Lower lobe of right lung (tissue), 2 donors: ENCODE data around the gene RIMKLB. TPM values are rescaled to one million over a fixed set of nuclear protein-coding genes. Genes with fewer than 3 reads are reported as not detected.

ENCODE experiments used
- ATAC-seq, 2 donors: fragments of 200-7000 bp; cut with Tn5 transposase; one replicate each; pipeline ENCODE4 v1.9.1; 2020 to 2022; ENCODE audit warnings: mild to moderate bottlenecking in 2 of 2, moderate library complexity in 2 of 2
- DNase-seq: peaks from one replicate; pipeline ENCODE4 v3.0.0-alpha.2; 2020
- H3K27ac ChIP-seq: fragments of 200-600 bp; one replicate; pipeline ENCODE4 v1.8.0; 2022
- H3K27me3 ChIP-seq: fragments of 200-600 bp; one replicate; pipeline ENCODE4 v1.8.0; 2022; ENCODE audit warnings: low read depth
- H3K36me3 ChIP-seq: fragments of 200-600 bp; one replicate; pipeline ENCODE4 v1.8.0; 2022; ENCODE audit warnings: mild to moderate bottlenecking
- H3K4me1 ChIP-seq: fragments of 200-600 bp; one replicate; pipeline ENCODE4 v1.8.0; 2022
- H3K4me3 ChIP-seq: fragments of 200-600 bp; one replicate; pipeline ENCODE4 v1.8.0; 2022; ENCODE audit warnings: mild to moderate bottlenecking
- H3K9me3 ChIP-seq: fragments of 200-600 bp; one replicate; pipeline ENCODE4 v1.8.0; 2022
- CTCF ChIP-seq: fragments of 200-600 bp; IDR thresholded peaks from one replicate; pipeline ENCODE4 v1.8.0; 2022; ENCODE audit warnings: antibody characterized with exemption, mild to moderate bottlenecking
- intact Hi-C: fragments of 100-400 bp; cut with DNase I; formaldehyde crosslinking; loops from one replicate; pipeline ENCODE4 v1.11.0; 2022
- total RNA-seq: library from RNA; stranded (reverse); fragmentation: NEBNext Ultra II Directional; extraction: Animal tissue kit (Norgen Biotek cat#: 25700); gene quantifications from one replicate; pipeline ENCODE4 v1.2.1, GENCODE V29; 2021
- donor health status: DM: no; HTN: yes; CAD: no; lungs with severe emphysema.

Gene RIMKLB
- total RNA-seq, 1 donor from 2014 or later: 30.5 TPM

GRCh38 chr12:8678661-8679111, 19.1 kb upstream of the RIMKLB start:
- Histone ChIP-seq H3K27ac (no peak overlapping the region), H3K27me3 (no peaks in the 10 kb centered on the region), H3K4me1 (peaks cover 9% of the 10 kb centered on the region), H3K9me3 (no peaks in the 10 kb centered on the region), H3K4me3 (no peak overlapping the region), H3K36me3 (no peaks in the 10 kb centered on the region)
- TF ChIP-seq CTCF: no peak
- ATAC-seq (no peak), DNase-seq (no peak)
- intact Hi-C loops: no loop called here

GRCh38 chr12:8680533-8680932, 17.3 kb upstream of the RIMKLB start:
- Histone ChIP-seq H3K4me3 (no peak overlapping the region), H3K27ac (no peak overlapping the region), H3K4me1 (peaks cover 9% of the 10 kb centered on the region), H3K27me3 (no peaks in the 10 kb centered on the region), H3K9me3 (no peaks in the 10 kb centered on the region), H3K36me3 (no peaks in the 10 kb centered on the region)
- DNase-seq: no peak
- intact Hi-C loops: no loop called here
- no peak for ATAC-seq
- no peak for TF ChIP-seq CTCF

- no peaks in the 10 kb centered on the region for H3K9me3 ChIP-seq
- H3K4me1 ChIP-seq: peaks cover 9% of the 10 kb centered on the region
- peak; percentile 90 to 92 for ATAC-seq
- peak overlapping the region; percentile 14 for H3K4me3 ChIP-seq
- no peaks in the 10 kb centered on the region for H3K36me3 ChIP-seq
- no peak for TF ChIP-seq CTCF
- no peak for DNase-seq
- H3K27me3 ChIP-seq: no peaks in the 10 kb centered on the region
- intact Hi-C loops: no loop called here
- peak overlapping the region; percentile 42 for H3K27ac ChIP-seq
These were observed 16.5 kb upstream of the RIMKLB start for GRCh38 chr12:8681129-8681884.

- no peaks in the 10 kb centered on the region for H3K36me3 ChIP-seq
- peaks cover 26% of the 10 kb centered on the region for H3K4me1 ChIP-seq
- DNase-seq (no peak), ATAC-seq (no peak)
- intact Hi-C loops: no loop called here
- no peaks in the 10 kb centered on the region for H3K27me3 ChIP-seq
- no peak for TF ChIP-seq CTCF
- H3K27ac ChIP-seq: no peak overlapping the region
- H3K4me3 ChIP-seq: no peak overlapping the region
- H3K9me3 ChIP-seq: no peaks in the 10 kb centered on the region
These were observed 12.7 kb upstream of the RIMKLB start for GRCh38 chr12:8685051-8685450.

GRCh38 chr12:8687846-8688601, 9.8 kb upstream of the RIMKLB start:
- Histone ChIP-seq H3K36me3 (no peaks in the 10 kb centered on the region), H3K27me3 (no peaks in the 10 kb centered on the region), H3K9me3 (no peaks in the 10 kb centered on the region), H3K27ac (peak overlapping the region; percentile 51), H3K4me3 (no peak overlapping the region), H3K4me1 (peaks cover 30% of the 10 kb centered on the region)
- intact Hi-C loops: no loop called here
- DNase-seq (no peak), ATAC-seq (peak; percentile 82 to 90)
- TF ChIP-seq CTCF: no peak
